Astrocyte of the cerebellum (primary cell): Measurements from ENCODE around the gene LSM3.

Experiments
- DNase-seq: peaks from one replicate; pipeline ENCODE4 v3.0.0-alpha.2; 2011; ENCODE audit warnings: low read depth
- H3K4me3 ChIP-seq: 2 replicates; pipeline ENCODE4 v1.5.1; 2011; ENCODE audit warnings: mild to moderate bottlenecking, low read depth, low read length, moderate library complexity
- CTCF ChIP-seq: IDR thresholded peaks from 2 replicates; pipeline ENCODE4 v1.5.1; 2012; ENCODE audit warnings: low read length, low read depth, moderate library complexity, mild to moderate bottlenecking; ENCODE audit errors: missing control alignments
- in situ Hi-C: cut with HindIII; loops from 2 replicates; pipeline ENCODE4 v1.10.0; 2017; ENCODE audit warnings: low sequenced_read_pairs

Gene LSM3

GRCh38 chr3:14220933-14221332 lies 42.3 kb downstream of the LSM3 start:
- in situ Hi-C loops, result no loop called here
- TF ChIP-seq CTCF, result no peak
- DNase-seq, result no peak
- H3K4me3 ChIP-seq, result no peak overlapping the region

DNA sequence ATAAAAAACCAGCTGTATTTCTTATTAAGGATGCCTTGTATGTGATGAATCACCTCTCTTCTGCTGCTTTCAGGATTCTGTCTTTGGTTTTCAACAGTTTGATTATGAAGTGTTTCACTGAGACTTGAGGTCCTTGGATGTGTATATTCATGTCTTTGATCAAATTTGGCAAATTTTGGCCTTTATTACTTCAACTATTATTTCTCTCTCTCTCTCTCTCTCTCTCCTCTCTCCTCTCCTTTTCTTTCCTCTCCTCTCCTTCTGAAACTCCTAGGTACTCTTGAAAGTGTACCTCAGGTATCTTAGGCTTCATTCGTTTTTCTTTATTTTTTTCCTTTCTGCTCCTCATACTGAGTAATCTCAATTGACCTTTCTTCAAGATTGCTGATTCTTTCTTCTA lies 43.3 kb downstream of the LSM3 start:
- no peak overlapping the region for H3K4me3 ChIP-seq
- no peak for DNase-seq
- in situ Hi-C loops, result no loop called here
- no peak for TF ChIP-seq CTCF

- H3K4me3 ChIP-seq, result no peak overlapping the region
- no peak for DNase-seq
- no peak for TF ChIP-seq CTCF
- in situ Hi-C loops, result no loop called here
Observed at GRCh38 chr3:14222457-14222856, 43.8 kb downstream of the LSM3 start.

- in situ Hi-C loops, result no loop called here
- no peak for DNase-seq
- no peak overlapping the region for H3K4me3 ChIP-seq
- TF ChIP-seq CTCF, result no peak
Observed at GRCh38 chr3:14222900-14223594, 44.4 kb downstream of the LSM3 start.

GRCh38 chr3:14223595-14223994 lies 45.0 kb downstream of the LSM3 start:
- in situ Hi-C loops, result no loop called here
- no peak for DNase-seq
- TF ChIP-seq CTCF, result no peak
- no peak overlapping the region for H3K4me3 ChIP-seq

DNA sequence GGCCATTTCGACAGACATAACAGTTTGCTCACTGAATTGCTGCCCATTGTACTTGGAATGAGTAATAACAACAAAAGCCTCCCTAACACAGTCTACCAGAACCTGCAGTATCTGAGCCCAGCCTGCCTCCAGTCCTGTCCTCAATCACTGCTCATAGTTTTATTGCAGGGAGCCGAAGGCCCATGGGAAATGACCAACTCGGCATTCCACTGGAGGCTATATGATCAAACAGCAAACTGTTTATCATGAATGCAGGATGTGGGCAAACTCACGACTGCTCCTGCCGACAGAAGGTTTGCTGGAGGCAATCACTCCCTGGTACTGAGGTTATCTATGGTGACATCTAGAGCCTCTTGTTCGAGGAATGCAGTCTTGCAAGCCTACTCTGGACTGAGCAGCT lies 46.3 kb downstream of the LSM3 start:
- H3K4me3 ChIP-seq, result no peak overlapping the region
- DNase-seq, result no peak
- in situ Hi-C loops, result no loop called here
- TF ChIP-seq CTCF, result no peak
